ENCODE data around the gene MMD. TPM values are rescaled to one million over a fixed set of nuclear protein-coding genes. Genes with fewer than 3 reads are reported as not detected.

Gene MMD
- polyA plus RNA-seq, 1 donor from 2014 or later: 111 TPM

- no peak overlapping the region for H3K9ac ChIP-seq (ENCODE audit: low read length)
- H3K4me3 ChIP-seq (ENCODE audit: low read length): no peak overlapping the region
- no peak overlapping the region for H3K4me2 ChIP-seq (ENCODE audit: low read length)
- H2AFZ ChIP-seq (ENCODE audit: low read depth, low read length): no peak overlapping the region
- H3K79me2 ChIP-seq (replicated peaks; ENCODE audit: insufficient read depth, low read length): no peaks in the 10 kb centered on the region
- H3K27ac ChIP-seq (ENCODE audit: low read length): no peak overlapping the region
- no peaks in the 10 kb centered on the region for H3F3A ChIP-seq (ENCODE audit: insufficient read depth, low read length, poor library complexity, severe bottlenecking)
- no peaks in the 10 kb centered on the region for H3K36me3 ChIP-seq (ENCODE audit: insufficient read depth, low read length)
- TF ChIP-seq MXI1 (conservative IDR thresholded peaks at IDR 0.05; ENCODE audit: poor library complexity, severe bottlenecking) (no peak), CTCF (IDR thresholded peaks at IDR 0.05; ENCODE audit: poor library complexity, severe bottlenecking) (no peak), EZH2 (IDR thresholded peaks at IDR 0.05; ENCODE audit: borderline replicate concordance, insufficient read depth, low read length, poor library complexity, severe bottlenecking) (no peak), POLR2AphosphoS5 (IDR thresholded peaks at IDR 0.05) (no peak), SMC3 (conservative IDR thresholded peaks at IDR 0.05; ENCODE audit: poor library complexity) (no peak), RAD21 (conservative IDR thresholded peaks at IDR 0.05) (no peak), REST (IDR thresholded peaks at IDR 0.05; ENCODE audit: borderline replicate concordance) (no peak), TAF1 (IDR thresholded peaks at IDR 0.05; ENCODE audit: low read depth) (no peak), EP300 (conservative IDR thresholded peaks at IDR 0.05; ENCODE audit: poor library complexity, severe bottlenecking) (no peak)
- no peaks in the 10 kb centered on the region for H3K9me3 ChIP-seq (ENCODE audit: low read length)
- no peaks in the 10 kb centered on the region for H3K27me3 ChIP-seq (ENCODE audit: insufficient read depth, low read depth, low read length)
- no peaks in the 10 kb centered on the region for H4K20me1 ChIP-seq (ENCODE audit: insufficient read depth)
- no peaks in the 10 kb centered on the region for H3K9me2 ChIP-seq (ENCODE audit: insufficient read depth, low read length)
Observed at GRCh38 chr17:55458287-55458900, 36.8 kb upstream of the MMD start.

DNA sequence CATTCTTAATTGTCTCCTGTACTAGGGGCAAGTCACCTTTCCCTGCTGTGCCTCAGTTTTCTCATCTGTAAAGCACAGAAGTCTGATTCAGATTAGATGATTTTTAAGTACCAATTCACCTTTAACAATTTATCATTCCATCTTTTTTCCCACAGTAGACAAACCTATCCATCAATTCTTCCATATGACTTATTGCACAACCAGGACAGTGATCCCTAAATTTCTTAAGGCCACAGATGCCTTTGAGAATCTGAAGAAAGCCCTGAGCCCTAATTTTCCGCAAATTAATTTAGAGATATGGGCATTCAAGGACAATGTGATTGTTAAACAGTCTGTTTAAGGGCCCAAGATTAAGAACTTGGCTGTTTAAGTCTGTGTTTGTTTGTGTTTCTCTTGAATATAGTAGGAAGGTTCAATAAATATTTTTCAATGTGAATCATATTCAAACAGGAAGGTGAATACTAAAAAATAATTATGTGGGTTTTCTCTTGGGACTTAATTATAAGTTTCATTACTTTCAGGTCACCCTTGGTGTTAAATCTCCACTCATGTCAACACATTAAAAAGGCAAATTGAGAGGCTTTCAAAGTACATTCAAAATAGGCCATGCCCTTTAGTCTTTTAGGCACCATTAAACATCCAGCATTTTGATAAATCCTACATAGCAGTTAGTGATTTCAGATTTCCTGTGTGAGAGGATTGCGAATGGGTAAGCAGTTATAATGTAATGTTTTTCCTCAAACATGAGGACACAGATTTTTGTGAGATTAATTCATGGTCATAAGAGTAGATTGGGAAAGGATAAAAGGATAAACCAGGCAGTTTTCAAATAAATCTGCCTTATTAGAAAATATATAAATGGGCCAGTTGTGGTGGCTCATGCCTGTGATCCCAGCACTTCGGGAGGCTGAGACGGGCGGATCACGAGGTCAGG is 34.9 kb upstream of the MMD start:
- H3K9me2 ChIP-seq (ENCODE audit: insufficient read depth, low read length): no peaks in the 10 kb centered on the region
- H3F3A ChIP-seq (ENCODE audit: insufficient read depth, low read length, poor library complexity, severe bottlenecking): no peaks in the 10 kb centered on the region
- TF ChIP-seq CTCF (IDR thresholded peaks at IDR 0.05; ENCODE audit: poor library complexity, severe bottlenecking): no peak
- no peak for TF ChIP-seq REST (IDR thresholded peaks at IDR 0.05; ENCODE audit: borderline replicate concordance)
- no peak for TF ChIP-seq EP300 (conservative IDR thresholded peaks at IDR 0.05; ENCODE audit: poor library complexity, severe bottlenecking)
- H3K4me2 ChIP-seq (ENCODE audit: low read length): no peak overlapping the region
- H4K20me1 ChIP-seq (ENCODE audit: insufficient read depth): no peaks in the 10 kb centered on the region
- no peaks in the 10 kb centered on the region for H3K79me2 ChIP-seq (replicated peaks; ENCODE audit: insufficient read depth, low read length)
- no peaks in the 10 kb centered on the region for H3K36me3 ChIP-seq (ENCODE audit: insufficient read depth, low read length)
- no peak overlapping the region for H3K9ac ChIP-seq (ENCODE audit: low read length)
- H3K9me3 ChIP-seq (ENCODE audit: low read length): no peaks in the 10 kb centered on the region
- H3K4me3 ChIP-seq (ENCODE audit: low read length): no peak overlapping the region
- H3K27me3 ChIP-seq (ENCODE audit: insufficient read depth, low read depth, low read length): no peaks in the 10 kb centered on the region
- no peak overlapping the region for H2AFZ ChIP-seq (ENCODE audit: low read depth, low read length)
- no peak overlapping the region for H3K27ac ChIP-seq (ENCODE audit: low read length)
